RWPE1 (cell line): ENCODE data around the gene ANTXR1.

Source experiments
- CTCF ChIA-PET: fragments of 350-600 bp; sonication (Branson Sonifier 250); formaldehyde crosslinking; extraction: SDS; loops from one replicate; lab custom pipeline; 2021; lab: Yijun Ruan, JAX
- POLR2A ChIA-PET: fragments of 400-600 bp; formaldehyde crosslinking; extraction: SDS; loops from one replicate; lab custom pipeline; 2020; ENCODE audit warnings: antibody characterized with exemption; ENCODE audit not compliant: low non-redundant PET; lab: Yijun Ruan, JAX
- DNase-seq: peaks from one replicate; pipeline ENCODE4 v3.0.0; 2012; ENCODE audit warnings: low spot score
- H3K27ac ChIP-seq: fragments of 450-650 bp; 2 replicates; pipeline ENCODE4 v1.5.1; 2017
- TF ChIP-seq, protein P1 (sequence below): fragments of 450-650 bp; conservative IDR thresholded peaks from 2 replicates; pipeline ENCODE4 v1.5.1; 2017; ENCODE audit warnings: low read depth, mild to moderate bottlenecking

Gene ANTXR1

DNA sequence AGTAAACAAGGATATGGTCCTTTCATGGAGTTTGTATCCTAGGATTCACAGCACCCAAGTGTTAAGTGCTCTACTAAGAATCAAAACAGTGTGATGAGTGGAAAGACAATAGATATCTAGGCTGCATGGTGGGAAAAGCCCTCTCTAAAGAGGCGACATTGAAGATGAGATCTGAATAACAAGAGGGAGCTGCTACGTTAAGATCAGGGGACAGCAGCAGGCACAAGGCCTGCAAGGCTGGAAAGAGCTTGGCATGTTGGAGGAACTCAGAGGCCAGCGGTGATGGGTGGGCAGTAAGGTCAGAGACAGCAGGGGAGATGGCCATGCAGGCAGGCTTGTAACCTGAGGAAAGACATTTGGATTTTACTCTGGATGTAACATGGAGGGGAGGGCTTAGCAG is 196.5 kb downstream of the ANTXR1 start:
- ChIA-PET POLR2A (no interaction called here), CTCF (no interaction called here)
- TF ChIP-seq, protein P1, sequence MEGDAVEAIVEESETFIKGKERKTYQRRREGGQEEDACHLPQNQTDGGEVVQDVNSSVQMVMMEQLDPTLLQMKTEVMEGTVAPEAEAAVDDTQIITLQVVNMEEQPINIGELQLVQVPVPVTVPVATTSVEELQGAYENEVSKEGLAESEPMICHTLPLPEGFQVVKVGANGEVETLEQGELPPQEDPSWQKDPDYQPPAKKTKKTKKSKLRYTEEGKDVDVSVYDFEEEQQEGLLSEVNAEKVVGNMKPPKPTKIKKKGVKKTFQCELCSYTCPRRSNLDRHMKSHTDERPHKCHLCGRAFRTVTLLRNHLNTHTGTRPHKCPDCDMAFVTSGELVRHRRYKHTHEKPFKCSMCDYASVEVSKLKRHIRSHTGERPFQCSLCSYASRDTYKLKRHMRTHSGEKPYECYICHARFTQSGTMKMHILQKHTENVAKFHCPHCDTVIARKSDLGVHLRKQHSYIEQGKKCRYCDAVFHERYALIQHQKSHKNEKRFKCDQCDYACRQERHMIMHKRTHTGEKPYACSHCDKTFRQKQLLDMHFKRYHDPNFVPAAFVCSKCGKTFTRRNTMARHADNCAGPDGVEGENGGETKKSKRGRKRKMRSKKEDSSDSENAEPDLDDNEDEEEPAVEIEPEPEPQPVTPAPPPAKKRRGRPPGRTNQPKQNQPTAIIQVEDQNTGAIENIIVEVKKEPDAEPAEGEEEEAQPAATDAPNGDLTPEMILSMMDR: no peak
- no peak overlapping the region for H3K27ac ChIP-seq
- DNase-seq: no peak

DNA sequence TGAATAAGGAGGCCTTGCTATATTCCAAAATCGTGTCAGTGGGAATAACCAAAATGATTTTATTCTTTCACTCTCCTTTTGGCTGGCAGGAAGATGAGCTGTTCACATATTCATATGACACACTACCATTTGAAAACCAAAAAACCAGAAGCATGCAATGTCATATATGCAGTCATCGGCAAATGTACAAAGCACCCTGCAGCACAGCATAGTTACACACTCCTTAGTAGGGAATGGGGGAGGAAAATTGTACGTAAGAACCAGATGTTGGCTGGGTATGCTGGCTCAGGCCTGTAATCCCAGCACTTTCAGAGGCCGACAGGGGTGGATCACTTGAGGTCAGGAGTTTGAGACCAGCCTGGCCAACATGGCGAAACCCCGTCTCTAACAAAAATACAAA is 197.4 kb downstream of the ANTXR1 start:
- ChIA-PET POLR2A (no interaction called here), CTCF (interaction anchor here (0.6 to 0.7 kb wide), 2 partner anchors 60 to 198 kb away, joined by 3 to 4 read pairs; partner anchors contain the start of gene ANTXR1)
- TF ChIP-seq, protein P1: no peak
- H3K27ac ChIP-seq: no peak overlapping the region
- no peak for DNase-seq

DNA sequence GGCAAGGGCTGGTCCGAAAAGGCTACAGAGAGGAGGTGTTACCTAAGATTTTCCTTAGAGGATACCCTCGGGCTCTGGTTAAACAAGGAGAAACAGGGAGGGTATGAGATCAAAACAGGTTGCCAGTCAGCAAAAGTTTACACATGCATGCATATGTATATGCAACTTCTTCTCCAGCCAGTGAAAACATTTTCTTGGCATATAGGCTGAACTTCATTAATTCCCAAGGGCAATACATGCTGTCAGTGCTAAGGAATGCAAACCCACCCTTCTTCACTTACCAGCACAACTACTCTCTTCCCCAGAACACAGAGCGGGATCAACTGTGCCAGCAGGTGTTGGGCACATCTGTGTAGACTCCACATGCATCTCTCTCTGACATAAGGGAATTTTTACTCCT is 198.1 kb downstream of the ANTXR1 start:
- H3K27ac ChIP-seq: no peak overlapping the region
- DNase-seq: no peak
- TF ChIP-seq, protein P1: no peak
- ChIA-PET CTCF (no interaction called here), POLR2A (no interaction called here)

DNA sequence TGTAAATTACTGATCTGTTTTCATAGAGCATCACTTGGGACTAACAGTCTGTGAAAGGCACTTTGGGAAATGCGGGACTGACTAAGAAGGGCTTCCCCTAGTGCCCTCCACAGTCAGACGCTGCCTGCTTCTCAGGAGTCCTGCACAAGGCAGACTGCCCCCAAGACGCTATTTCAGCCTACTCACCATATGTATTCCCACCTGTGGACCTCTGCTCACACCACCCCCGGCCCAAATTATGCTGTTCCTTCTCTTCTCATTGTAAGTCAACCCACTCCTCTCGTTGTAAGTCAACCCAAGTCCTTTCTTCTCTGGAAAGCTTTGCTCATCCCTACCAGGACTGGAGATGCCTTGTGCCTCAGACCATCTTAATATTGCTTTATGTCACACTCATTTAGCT is 198.7 kb downstream of the ANTXR1 start:
- ChIA-PET CTCF (interaction anchor here (0.6 kb wide), 1 partner anchor 8 kb away, joined by 3 read pairs; no protein-coding TSS in a partner anchor), POLR2A (no interaction called here)
- no peak for DNase-seq
- H3K27ac ChIP-seq: no peak overlapping the region
- TF ChIP-seq, protein P1: no peak

DNA sequence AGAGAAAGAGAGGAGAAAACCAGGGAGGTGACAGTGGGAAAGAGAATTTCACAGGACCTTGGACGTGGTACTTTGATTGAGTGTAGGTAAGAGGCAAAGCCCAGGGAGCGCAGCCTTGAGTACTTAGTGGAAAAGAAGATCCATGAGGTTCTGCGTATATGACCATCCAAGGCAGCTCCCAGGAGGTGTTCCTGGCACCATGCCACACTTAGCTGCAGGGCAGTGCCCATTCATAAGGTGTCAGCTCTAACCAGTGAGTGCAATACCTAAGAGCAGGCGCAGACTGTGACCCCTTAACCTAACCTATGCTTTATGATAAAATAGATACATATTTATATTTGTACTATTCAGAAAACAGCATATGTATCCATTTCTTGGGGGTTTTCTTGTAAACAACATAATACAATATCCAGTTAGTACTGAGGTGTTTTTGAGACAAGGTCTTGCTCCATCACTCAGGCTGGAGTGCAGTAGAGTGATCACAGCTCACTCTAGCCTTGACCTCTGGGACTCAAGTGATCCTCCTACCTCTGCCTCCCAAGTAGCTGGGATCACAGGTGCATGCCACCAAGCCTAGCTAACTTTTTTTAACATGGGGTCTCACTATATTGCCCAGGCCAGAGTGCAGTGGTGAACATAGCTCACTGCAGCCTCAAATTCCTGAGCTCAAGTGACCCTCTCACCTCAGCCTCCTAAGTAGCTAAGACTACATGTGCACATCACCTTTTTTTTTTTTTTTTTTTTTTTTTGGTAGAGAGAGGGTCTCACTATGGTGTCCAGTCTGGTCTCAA is 199.5 kb downstream of the ANTXR1 start:
- no peak for DNase-seq
- POLR2A ChIA-PET: interaction anchor here (0.6 kb wide), 1 partner anchor 31 kb away, joined by 3 read pairs; no protein-coding TSS in a partner anchor
- CTCF ChIA-PET: interaction anchor here (0.6 to 0.7 kb wide), 3 partner anchors 9 to 206 kb away, joined by 3 to 5 read pairs (median 4); no protein-coding TSS in a partner anchor
- H3K27ac ChIP-seq: no peak overlapping the region
- TF ChIP-seq, protein P1: no peak

DNA sequence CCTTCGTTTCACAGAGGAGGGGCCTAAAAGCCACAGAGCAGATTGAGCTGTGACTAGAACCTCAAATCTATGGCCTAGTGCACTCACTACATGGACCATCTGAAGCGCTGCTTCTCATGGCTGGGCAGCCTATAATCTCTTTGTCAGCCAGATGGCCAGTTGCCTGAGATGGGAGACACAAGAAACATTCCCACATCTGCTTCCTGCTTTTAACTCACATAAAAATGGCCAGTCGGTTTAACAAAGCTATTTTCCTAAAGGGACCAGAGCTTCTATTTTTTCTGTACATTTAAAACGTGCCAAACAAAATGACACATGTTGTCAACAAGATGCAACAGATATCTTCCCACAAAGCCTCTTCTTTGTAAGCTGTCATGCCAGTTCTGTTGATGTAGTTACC is 200.2 kb downstream of the ANTXR1 start:
- no peak for DNase-seq
- TF ChIP-seq, protein P1: no peak
- CTCF ChIA-PET: interaction anchor here (0.6 kb wide), 1 partner anchor 205 kb away, joined by 4 read pairs; no protein-coding TSS in a partner anchor
- POLR2A ChIA-PET: no interaction called here
- no peak overlapping the region for H3K27ac ChIP-seq
